Body of pancreas (tissue), 4 donors: Measurements from ENCODE around the gene TAAR9.

Experiments used
- CTCF ChIP-seq, 7 experiments: fragments of 450-650 bp in 4 of 7; fragments of 200-600 bp in 3 of 7; sonication (generic) in 3 of 7; IDR thresholded peaks; one replicate each; pipeline ENCODE4 v1.5.1; 2016 to 2019; ENCODE audit warnings: antibody characterized with exemption in 7 of 7
- POLR2A ChIP-seq, 3 donors: fragments of 450-650 bp; IDR thresholded peaks; one replicate each; pipeline ENCODE4 v1.6.1; 2016; ENCODE audit warnings: antibody characterized with exemption in 3 of 3, mild to moderate bottlenecking in 2 of 3

DNA sequence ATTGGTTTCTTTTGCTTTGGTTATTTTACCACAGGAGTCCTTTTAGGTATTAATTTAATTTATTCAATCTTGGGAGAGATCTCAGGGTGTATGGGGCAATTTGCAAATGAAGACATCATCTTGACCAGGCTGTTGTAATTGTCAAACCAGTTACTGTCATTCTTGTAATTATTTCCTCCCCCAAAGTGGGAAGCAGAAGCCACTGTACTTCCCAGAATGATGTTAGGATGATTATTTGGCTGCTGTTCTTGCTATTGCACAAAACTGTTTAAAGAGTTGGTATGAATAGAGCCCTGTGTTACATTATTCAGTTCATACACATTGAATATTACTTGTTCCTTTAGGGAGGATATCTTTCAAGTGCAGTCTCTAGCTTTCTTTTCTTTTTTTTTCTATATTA is 33.7 kb downstream of the TAAR9 start:
- TF ChIP-seq CTCF (IDR thresholded peaks at IDR 0.05) (no peak), POLR2A (IDR thresholded peaks at IDR 0.05) (no peak)
